Loucy (cell line): Measurements from ENCODE around the gene CDH19.

Experiments
- CTCF ChIP-seq: fragments of 200-600 bp; sonication (generic); conservative IDR thresholded peaks from 2 replicates; pipeline ENCODE4 v1.5.1; 2014; ENCODE audit warnings: mild to moderate bottlenecking, antibody characterized with exemption, low read length
- EZH2phosphoT487 ChIP-seq: fragments of 200-600 bp; IDR thresholded peaks from 2 replicates; pipeline ENCODE4 v1.6.1; 2018; ENCODE audit warnings: antibody characterized with exemption, mild to moderate bottlenecking, moderate library complexity, borderline replicate concordance

- TF ChIP-seq CTCF (no peak), EZH2phosphoT487 (no peak)
Measured at GRCh38 chr18:66635342-66635741, 31.5 kb upstream of the CDH19 start.
